Measurements from ENCODE around the gene KRTAP5-4.

GRCh38 chr11:1572197-1573076 is 49.5 kb downstream of the KRTAP5-4 start, which contains the start of gene DUSP8:
- no peak for TF ChIP-seq CTCF (IDR thresholded peaks at IDR 0.05; ENCODE audit: insufficient read depth, low read depth, low read length)
- peak; percentile 77 for TF ChIP-seq EZH2 (IDR thresholded peaks at IDR 0.05; ENCODE audit: insufficient read depth, low read length)

Measured in astrocyte (in vitro differentiated cells and primary cell).